Measurements from ENCODE around the gene SUSD4. TPM values are rescaled to one million over a fixed set of nuclear protein-coding genes. Genes with fewer than 3 reads are reported as not detected.

Gene SUSD4
- total RNA-seq, 1 donor from 2014 or later, result 0.17 TPM

- DNase-seq, result no peak
Observed at GRCh38 chr1:223329252-223329651, 34.7 kb downstream of the SUSD4 start.

GRCh38 chr1:223328566-223328965, 35.4 kb downstream of the SUSD4 start:
- DNase-seq, result no peak

- DNase-seq, result no peak
Observed at GRCh38 chr1:223326776-223327175, 37.2 kb downstream of the SUSD4 start.

- DNase-seq, result no peak
Observed at GRCh38 chr1:223323491-223324484, 40.2 kb downstream of the SUSD4 start.

GRCh38 chr1:223322868-223323267, 41.1 kb downstream of the SUSD4 start:
- DNase-seq, result no peak

- no peak for DNase-seq
Observed at GRCh38 chr1:223320959-223321358, 43.0 kb downstream of the SUSD4 start.

- DNase-seq, result no peak
Observed at GRCh38 chr1:223319905-223320580, 43.9 kb downstream of the SUSD4 start.

- no peak for DNase-seq
Observed at GRCh38 chr1:223319398-223319797, 44.6 kb downstream of the SUSD4 start.

- DNase-seq, result no peak
Observed at GRCh38 chr1:223316082-223316481, 47.9 kb downstream of the SUSD4 start.

GRCh38 chr1:223315665-223316064, 48.3 kb downstream of the SUSD4 start:
- DNase-seq, result no peak

- no peak for DNase-seq
Observed at GRCh38 chr1:223313415-223313754, 50.6 kb downstream of the SUSD4 start.

- no peak for DNase-seq
Observed at GRCh38 chr1:223312705-223313414, 51.1 kb downstream of the SUSD4 start.

GRCh38 chr1:223312273-223312672, 51.7 kb downstream of the SUSD4 start:
- no peak for DNase-seq

GRCh38 chr1:223311826-223312225, 52.1 kb downstream of the SUSD4 start:
- DNase-seq, result no peak

GRCh38 chr1:223308136-223308535, 55.8 kb downstream of the SUSD4 start:
- DNase-seq, result no peak

GRCh38 chr1:223307544-223307943, 56.4 kb downstream of the SUSD4 start:
- DNase-seq, result no peak

GRCh38 chr1:223304931-223305330, 59.0 kb downstream of the SUSD4 start:
- no peak for DNase-seq

GRCh38 chr1:223301371-223301770, 62.6 kb downstream of the SUSD4 start:
- no peak for DNase-seq

GRCh38 chr1:223299553-223299952, 64.4 kb downstream of the SUSD4 start:
- no peak for DNase-seq

GRCh38 chr1:223298701-223299100, 65.3 kb downstream of the SUSD4 start:
- peak; percentile 32 for DNase-seq

GRCh38 chr1:223297800-223298199, 66.2 kb downstream of the SUSD4 start:
- DNase-seq, result no peak

GRCh38 chr1:223291796-223292195, 72.2 kb downstream of the SUSD4 start:
- DNase-seq, result no peak

- no peak for DNase-seq
Observed at GRCh38 chr1:223290397-223290796, 73.6 kb downstream of the SUSD4 start.

Measured in dermis blood vessel endothelial cell (primary cell).